ENCODE results near the gene ICA1L.

DNA sequence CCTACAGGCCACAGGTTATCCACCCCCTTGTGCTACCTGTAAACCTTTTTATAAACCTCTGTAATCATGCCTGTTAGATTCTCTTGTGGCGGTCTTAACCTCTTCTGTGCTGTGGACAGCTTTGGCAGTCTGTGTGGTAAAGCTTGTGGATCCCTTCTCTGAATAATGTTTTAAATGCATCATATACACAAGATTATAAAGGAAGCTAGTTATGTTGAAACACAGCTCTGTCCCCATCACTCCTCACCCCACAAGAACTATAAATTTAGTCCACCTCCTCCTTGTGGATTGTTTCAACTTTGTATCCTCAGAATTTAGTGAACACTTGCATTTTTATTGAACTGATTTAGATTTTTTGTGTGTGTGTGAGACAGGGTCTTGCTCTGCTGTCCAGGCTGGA, 107.7 kb downstream of the ICA1L start:
- no peak for TF ChIP-seq FOXM1 (IDR thresholded peaks at IDR 0.05; ENCODE audit: borderline replicate concordance)
- no peak for TF ChIP-seq ARNT (IDR thresholded peaks at IDR 0.05)

Data from HEK293T (cell line).